CD14-positive monocyte (primary cell): Measurements from ENCODE around the gene WIPF2. TPM values are rescaled to one million over a fixed set of nuclear protein-coding genes. Genes with fewer than 3 reads are reported as not detected.

Source experiments
- DNase-seq, 3 donors: peaks; one replicate each; pipeline ENCODE4 v3.0.0-alpha.2; 2011 to 2022
- H2AFZ ChIP-seq: 2 replicates; pipeline ENCODE4 v1.6.0; 2012; ENCODE audit warnings: mild to moderate bottlenecking, low read depth, low read length, inconsistent platforms; ENCODE audit not compliant: insufficient read depth, poor library complexity, severe bottlenecking
- H3K27ac ChIP-seq, 2 donors: 1 replicate in 1 of 2; 2 replicates in 1 of 2; pipeline ENCODE4 v1.5.1; 2012 to 2013; ENCODE audit warnings: low read length in 2 of 2, control low read depth in 1 of 2, inconsistent platforms in 1 of 2, low read depth in 1 of 2, mild to moderate bottlenecking in 1 of 2
- H3K27me3 ChIP-seq, 2 donors: one replicate each; pipeline versions ENCODE4 v1.6.0 to v1.6.1; 2011 to 2013; ENCODE audit warnings: low read length in 2 of 2; ENCODE audit not compliant: control insufficient read depth in 2 of 2, insufficient read depth in 2 of 2
- H3K36me3 ChIP-seq, 2 donors: replicated peaks in 1 of 2; 1 replicate in 1 of 2; 2 replicates in 1 of 2; pipeline versions ENCODE4 v1.5.1 to v1.6.1; 2012 to 2013; ENCODE audit warnings: low read length in 2 of 2, control low read depth in 1 of 2, inconsistent platforms in 1 of 2, mild to moderate bottlenecking in 1 of 2; ENCODE audit not compliant: insufficient read depth in 2 of 2, control insufficient read depth in 1 of 2
- H3K4me1 ChIP-seq, 2 donors: 1 replicate in 1 of 2; 2 replicates in 1 of 2; pipeline versions ENCODE4 v1.5.1 to v1.6.1; 2012 to 2013; ENCODE audit warnings: low read length in 2 of 2, control low read depth in 1 of 2, inconsistent platforms in 1 of 2, mild to moderate bottlenecking in 1 of 2, moderate library complexity in 1 of 2; ENCODE audit not compliant: insufficient read depth in 2 of 2, control insufficient read depth in 1 of 2
- H3K4me2 ChIP-seq: replicated peaks from 2 replicates; pipeline ENCODE3; 2012; ENCODE audit warnings: low read length, moderate library complexity, mild to moderate bottlenecking; ENCODE audit not compliant: poor library complexity, severe bottlenecking; ENCODE audit errors: extremely low read depth
- H3K4me3 ChIP-seq, 3 experiments: fragments of 200-600 bp in 1 of 3; sonication (generic) in 1 of 3; replicated peaks in 1 of 3; 1 replicate in 2 of 3; 2 replicates in 1 of 3; pipeline ENCODE4 v1.5.1; 2011 to 2013; ENCODE audit warnings: low read length in 3 of 3, mild to moderate bottlenecking in 3 of 3, control low read depth in 2 of 3, low read depth in 2 of 3, inconsistent platforms in 1 of 3, moderate library complexity in 1 of 3
- H3K79me2 ChIP-seq: 2 replicates; pipeline ENCODE4 v1.6.0; 2012; ENCODE audit warnings: mild to moderate bottlenecking, control low read depth, inconsistent platforms, low read length, moderate library complexity; ENCODE audit not compliant: insufficient read depth
- H3K9ac ChIP-seq: 2 replicates; pipeline ENCODE4 v1.6.0; 2017; ENCODE audit warnings: low read length, mild to moderate bottlenecking; ENCODE audit not compliant: insufficient read depth, poor library complexity, severe bottlenecking
- H3K9me3 ChIP-seq, 2 donors: replicated peaks in 1 of 2; 1 replicate in 1 of 2; 2 replicates in 1 of 2; pipeline versions ENCODE4 v1.5.1 to v1.6.1; 2012 to 2013; ENCODE audit warnings: low read length in 2 of 2, control low read depth in 1 of 2; ENCODE audit not compliant: control insufficient read depth in 1 of 2, insufficient read depth in 1 of 2
- H4K20me1 ChIP-seq: 2 replicates; pipeline ENCODE4 v1.6.0; 2012; ENCODE audit warnings: mild to moderate bottlenecking, low read length, control low read depth, moderate library complexity; ENCODE audit not compliant: insufficient read depth
- H3K27ac Mint-ChIP-seq, 7 donors: one replicate each; pipeline ENCODE4 v1.8.0; 2020; ENCODE audit warnings: mild to moderate bottlenecking in 7 of 7, mixed read lengths in 7 of 7, moderate library complexity in 6 of 7, inconsistent platforms in 2 of 7
- H3K27me3 Mint-ChIP-seq, 3 donors: one replicate each; pipeline ENCODE4 v1.8.0; 2021 to 2022; ENCODE audit warnings: low read depth in 3 of 3, mild to moderate bottlenecking in 3 of 3, mixed read lengths in 3 of 3, moderate library complexity in 3 of 3, inconsistent platforms in 1 of 3
- H3K36me3 Mint-ChIP-seq, 2 donors: one replicate each; pipeline ENCODE4 v1.8.0; 2020; ENCODE audit warnings: mixed read lengths in 2 of 2, inconsistent platforms in 1 of 2, mild to moderate bottlenecking in 1 of 2
- H3K4me1 Mint-ChIP-seq: one replicate; pipeline ENCODE4 v1.8.0; 2020; ENCODE audit warnings: mild to moderate bottlenecking, mixed read lengths
- H3K4me3 Mint-ChIP-seq, 2 donors: one replicate each; pipeline ENCODE4 v1.8.0; 2020; ENCODE audit warnings: mild to moderate bottlenecking in 2 of 2, mixed read lengths in 2 of 2, moderate library complexity in 1 of 2
- H3K9me3 Mint-ChIP-seq, 7 donors: one replicate each; pipeline ENCODE4 v1.8.0; 2020 to 2022; ENCODE audit warnings: mixed read lengths in 7 of 7, mild to moderate bottlenecking in 6 of 7, moderate library complexity in 6 of 7, inconsistent platforms in 2 of 7
- WGBS: methylation state at CpG from one replicate; pipeline ENCODE4 v1.1.5; 2013; ENCODE audit warnings: missing lambda C conversion rate; ENCODE audit not compliant: insufficient coverage; 5-methylcytosine and 5-hydroxymethylcytosine counted together
- intact Hi-C, 2 donors: fragments of 100-400 bp; cut with micrococcal nuclease; formaldehyde crosslinking; loops; one replicate each; pipeline versions ENCODE4 v1.15.0 to v1.15.1; 2023
- polyA plus RNA-seq, 3 donors: library from polyadenylated mRNA; depleted of rRNA in 1 of 3; unstranded in 2 of 3; stranded (reverse) in 1 of 3; fragments of 300-500 nt in 2 of 3; fragments of >200 nt in 1 of 3; fragmentation: Illumina TruSeq in 2 of 3; gene quantifications; 1 replicate in 2 of 3; 2 replicates in 1 of 3; pipeline ENCODE4 v1.2.3, GENCODE V29; 2012 to 2021
- TF ChIP-seq, protein P1 (sequence below): fragments of 200-600 bp; IDR thresholded peaks from one replicate; pipeline ENCODE4 v1.8.0; 2022; ENCODE audit warnings: antibody characterized with exemption, mild to moderate bottlenecking

The WIPF2 gene
- polyA plus RNA-seq, 3 donors = 5.2 to 9.7 (median 8.4) TPM

GRCh38 chr17:40188694-40189093 is 30.4 kb upstream of the WIPF2 start:
- no peak for DNase-seq
- Histone ChIP-seq H3K4me1 (peaks cover 20 to 31% of the 10 kb centered on the region in 2 donors), H3K79me2 (no peaks in the 10 kb centered on the region), H3K9me3 (no peaks in the 10 kb centered on the region), H3K36me3 (no peaks in the 10 kb centered on the region), H3K4me2 (no peak overlapping the region), H2AFZ (no peak overlapping the region), H4K20me1 (no peaks in the 10 kb centered on the region), H3K27ac (no peak overlapping the region), H3K4me3 (no peak overlapping the region), H3K9ac (no peak overlapping the region), H3K27me3 (peaks cover 6 to 9% of the 10 kb centered on the region in 2 donors)
- TF ChIP-seq, protein P1, sequence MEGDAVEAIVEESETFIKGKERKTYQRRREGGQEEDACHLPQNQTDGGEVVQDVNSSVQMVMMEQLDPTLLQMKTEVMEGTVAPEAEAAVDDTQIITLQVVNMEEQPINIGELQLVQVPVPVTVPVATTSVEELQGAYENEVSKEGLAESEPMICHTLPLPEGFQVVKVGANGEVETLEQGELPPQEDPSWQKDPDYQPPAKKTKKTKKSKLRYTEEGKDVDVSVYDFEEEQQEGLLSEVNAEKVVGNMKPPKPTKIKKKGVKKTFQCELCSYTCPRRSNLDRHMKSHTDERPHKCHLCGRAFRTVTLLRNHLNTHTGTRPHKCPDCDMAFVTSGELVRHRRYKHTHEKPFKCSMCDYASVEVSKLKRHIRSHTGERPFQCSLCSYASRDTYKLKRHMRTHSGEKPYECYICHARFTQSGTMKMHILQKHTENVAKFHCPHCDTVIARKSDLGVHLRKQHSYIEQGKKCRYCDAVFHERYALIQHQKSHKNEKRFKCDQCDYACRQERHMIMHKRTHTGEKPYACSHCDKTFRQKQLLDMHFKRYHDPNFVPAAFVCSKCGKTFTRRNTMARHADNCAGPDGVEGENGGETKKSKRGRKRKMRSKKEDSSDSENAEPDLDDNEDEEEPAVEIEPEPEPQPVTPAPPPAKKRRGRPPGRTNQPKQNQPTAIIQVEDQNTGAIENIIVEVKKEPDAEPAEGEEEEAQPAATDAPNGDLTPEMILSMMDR = no peak
- peaks cover 10 to 18% (median 15%) of the 10 kb centered on the region in 3 donors for H3K27me3 Mint-ChIP-seq
- H3K4me3 Mint-ChIP-seq = no peak overlapping the region
- no peak overlapping the region for H3K27ac Mint-ChIP-seq
- H3K4me1 Mint-ChIP-seq = peaks cover 26% of the 10 kb centered on the region
- peaks cover 0 to 2% (median 0%) of the 10 kb centered on the region in 7 donors for H3K9me3 Mint-ChIP-seq
- H3K36me3 Mint-ChIP-seq = peaks cover 9 to 11% of the 10 kb centered on the region in 2 donors
- 93% methylated on average over 6 of the region's 6 CpGs for WGBS
- intact Hi-C loops = no loop called here

- H3K9me3 Mint-ChIP-seq = peaks cover 0 to 5% (median 0%) of the 10 kb centered on the region in 7 donors
- intact Hi-C loops = no loop called here
- 62% methylated on average over 5 of the region's 15 CpGs for WGBS
Observed at GRCh38 chr17:40190197-40191021, 28.7 kb upstream of the WIPF2 start.

More at GRCh38 chr17:40190197-40191021, 28.7 kb upstream of the WIPF2 start:
- Histone ChIP-seq H3K27me3 (peaks cover 6 to 9% of the 10 kb centered on the region in 2 donors), H3K9me3 (no peaks in the 10 kb centered on the region), H4K20me1 (no peaks in the 10 kb centered on the region), H3K79me2 (no peaks in the 10 kb centered on the region), H3K4me2 (peak overlapping the region; percentile 96), H3K4me3 (peak overlapping the region in 1 of 3 experiments; percentile 82), H3K4me1 (peaks cover 16 to 31% of the 10 kb centered on the region in 2 donors), H3K27ac (no peak overlapping the region), H3K9ac (no peak overlapping the region), H2AFZ (peak overlapping the region; percentile 93), H3K36me3 (no peaks in the 10 kb centered on the region)
- H3K36me3 Mint-ChIP-seq = peaks cover 9 to 11% of the 10 kb centered on the region in 2 donors
- peaks cover 10 to 18% (median 15%) of the 10 kb centered on the region in 3 donors for H3K27me3 Mint-ChIP-seq
- TF ChIP-seq, protein P1 = peak; percentile 61
- DNase-seq = no peak
- H3K27ac Mint-ChIP-seq = no peak overlapping the region
- peak overlapping the region; percentile 94 to 97 for H3K4me3 Mint-ChIP-seq
- H3K4me1 Mint-ChIP-seq = peaks cover 23% of the 10 kb centered on the region
